Upper lobe of left lung (tissue), 6 donors: ENCODE data around the gene GRB14. TPM values are rescaled to one million over a fixed set of nuclear protein-coding genes. Genes with fewer than 3 reads are reported as not detected.

Experiments used
- ATAC-seq, 2 donors: fragments of 200-7000 bp; cut with Tn5 transposase; one replicate each; pipeline ENCODE4 v1.9.1; 2022; ENCODE audit warnings: mild to moderate bottlenecking in 2 of 2, moderate library complexity in 2 of 2; ENCODE audit not compliant: low FRiP score in 2 of 2
- DNase-seq, 2 donors: peaks; one replicate each; pipeline ENCODE4 v3.0.0-alpha.2; 2019 to 2020
- H3K27ac ChIP-seq, 4 donors: fragments of 200-600 bp; sonication (generic); one replicate each; pipeline ENCODE4 v1.5.1; 2016 to 2019
- H3K27me3 ChIP-seq, 4 donors: fragments of 200-600 bp; sonication (generic); one replicate each; pipeline ENCODE4 v1.5.1; 2017 to 2019
- H3K36me3 ChIP-seq, 4 donors: fragments of 200-600 bp; sonication (generic); one replicate each; pipeline ENCODE4 v1.5.1; 2016 to 2019
- H3K4me1 ChIP-seq, 4 donors: fragments of 200-600 bp; sonication (generic); one replicate each; pipeline ENCODE4 v1.5.1; 2018 to 2019
- H3K4me3 ChIP-seq, 4 donors: fragments of 200-600 bp; sonication (generic); one replicate each; pipeline ENCODE4 v1.5.1; 2017 to 2019; ENCODE audit warnings: mild to moderate bottlenecking in 2 of 4, moderate library complexity in 1 of 4
- H3K9me3 ChIP-seq, 4 donors: fragments of 200-600 bp; sonication (generic); one replicate each; pipeline ENCODE4 v1.5.1; 2018 to 2019
- CTCF ChIP-seq, 6 experiments: fragments of 450-650 bp in 4 of 6; fragments of 200-600 bp in 2 of 6; sonication (generic) in 2 of 6; IDR thresholded peaks; one replicate each; pipeline ENCODE4 v1.5.1; 2016 to 2019; ENCODE audit warnings: antibody characterized with exemption in 6 of 6
- EP300 ChIP-seq, 4 donors: sonication (generic); formaldehyde crosslinking; IDR thresholded peaks; one replicate each; pipeline ENCODE4 v1.5.1; 2017; ENCODE audit warnings: antibody characterized with exemption in 4 of 4, control low read depth in 2 of 4
- POLR2A ChIP-seq, 4 donors: fragments of 450-650 bp; IDR thresholded peaks; one replicate each; pipeline ENCODE4 v1.5.1; 2016 to 2017; ENCODE audit warnings: antibody characterized with exemption in 4 of 4, mild to moderate bottlenecking in 2 of 4
- POLR2AphosphoS5 ChIP-seq, 2 donors: sonication (generic); formaldehyde crosslinking; IDR thresholded peaks; one replicate each; pipeline ENCODE4 v1.5.1; 2017; ENCODE audit warnings: antibody characterized with exemption in 2 of 2
- WGBS, 2 donors: methylation state at CpG; one replicate each; pipeline ENCODE4 v1.1.5; 2017 to 2018; 5-methylcytosine and 5-hydroxymethylcytosine counted together
- total RNA-seq, 6 donors: library from RNA; depleted of rRNA in 4 of 6; stranded (reverse); fragments of >200 nt in 4 of 6; gene quantifications; one replicate each; pipeline versions ENCODE4 v1.1.0 to v1.2.1, GENCODE V29; 2016 to 2021
- donor health status: DM: no; HTN: no; CAD: no; lungs with moderate emphysema.
- donor health status: DM: no; HTN: yes; CAD: no; lungs with severe emphysema.

GRB14 gene
- total RNA-seq, 6 donors from 2014 or later: 1.4 to 10.5 (median 3.0) TPM

- no peaks in the 10 kb centered on the region for H3K36me3 ChIP-seq
- no peaks in the 10 kb centered on the region for H3K9me3 ChIP-seq
- TF ChIP-seq CTCF (IDR thresholded peaks at IDR 0.05): no peak
- TF ChIP-seq POLR2A (IDR thresholded peaks at IDR 0.05): no peak
- no peak for TF ChIP-seq POLR2AphosphoS5 (IDR thresholded peaks at IDR 0.05)
- TF ChIP-seq EP300 (IDR thresholded peaks at IDR 0.05): no peak
- H3K27me3 ChIP-seq: no peaks in the 10 kb centered on the region
- DNase-seq: no peak
- H3K27ac ChIP-seq: no peak overlapping the region
- no peak for ATAC-seq
- 89 to 96% methylated on average over 2 of the region's 2 CpGs for WGBS, 2 donors
- H3K4me1 ChIP-seq: no peaks in the 10 kb centered on the region
- H3K4me3 ChIP-seq: no peak overlapping the region
Observed at GRCh38 chr2:164570475-164570874, 50.8 kb downstream of the GRB14 start.

- Histone ChIP-seq H3K27ac (no peak overlapping the region), H3K36me3 (no peaks in the 10 kb centered on the region), H3K9me3 (no peaks in the 10 kb centered on the region), H3K4me3 (no peak overlapping the region), H3K4me1 (no peaks in the 10 kb centered on the region), H3K27me3 (no peaks in the 10 kb centered on the region)
- no peak for TF ChIP-seq EP300 (IDR thresholded peaks at IDR 0.05)
- no peak for TF ChIP-seq POLR2AphosphoS5 (IDR thresholded peaks at IDR 0.05)
- no peak for TF ChIP-seq CTCF (IDR thresholded peaks at IDR 0.05)
- TF ChIP-seq POLR2A (IDR thresholded peaks at IDR 0.05): no peak
- DNase-seq (no peak), ATAC-seq (no peak)
- WGBS, 2 donors: 88 to 93% methylated on average over 4 of the region's 4 CpGs
Observed at GRCh38 chr2:164569378-164569777, 51.9 kb downstream of the GRB14 start.

GRCh38 chr2:164568317-164568716, 53.0 kb downstream of the GRB14 start:
- H3K4me3 ChIP-seq: no peak overlapping the region

GRCh38 chr2:164567335-164567989, 53.8 kb downstream of the GRB14 start:
- Histone ChIP-seq H3K4me3 (no peak overlapping the region), H3K9me3 (no peaks in the 10 kb centered on the region), H3K27ac (no peak overlapping the region), H3K27me3 (no peaks in the 10 kb centered on the region), H3K36me3 (no peaks in the 10 kb centered on the region), H3K4me1 (no peaks in the 10 kb centered on the region)
- WGBS, 2 donors: 62 to 68% methylated on average over 3 of the region's 3 CpGs
- DNase-seq: no peak
- ATAC-seq: no peak
- TF ChIP-seq CTCF (IDR thresholded peaks at IDR 0.05) (no peak), POLR2AphosphoS5 (IDR thresholded peaks at IDR 0.05) (no peak), POLR2A (IDR thresholded peaks at IDR 0.05) (no peak), EP300 (IDR thresholded peaks at IDR 0.05) (no peak)

More at GRCh38 chr2:164568317-164568716, 53.0 kb downstream of the GRB14 start:
- H3K27me3 ChIP-seq: no peaks in the 10 kb centered on the region
- H3K9me3 ChIP-seq: no peaks in the 10 kb centered on the region
- no peaks in the 10 kb centered on the region for H3K4me1 ChIP-seq
- WGBS, 2 donors: 68 to 86% methylated on average over 5 of the region's 5 CpGs
- H3K27ac ChIP-seq: no peak overlapping the region
- H3K36me3 ChIP-seq: no peaks in the 10 kb centered on the region
- ATAC-seq (no peak), DNase-seq (no peak)
- no peak for TF ChIP-seq EP300 (IDR thresholded peaks at IDR 0.05)
- TF ChIP-seq POLR2AphosphoS5 (IDR thresholded peaks at IDR 0.05): no peak
- no peak for TF ChIP-seq POLR2A (IDR thresholded peaks at IDR 0.05)
- TF ChIP-seq CTCF (IDR thresholded peaks at IDR 0.05): no peak

- Histone ChIP-seq H3K4me3 (no peak overlapping the region), H3K9me3 (no peaks in the 10 kb centered on the region), H3K27ac (no peak overlapping the region), H3K4me1 (peaks cover 0 to 5% (median 0%) of the 10 kb centered on the region in 4 donors), H3K27me3 (no peaks in the 10 kb centered on the region), H3K36me3 (no peaks in the 10 kb centered on the region)
- 68 to 74% methylated on average over 4 of the region's 4 CpGs for WGBS, 2 donors
- no peak for DNase-seq
- no peak for ATAC-seq
- TF ChIP-seq CTCF (IDR thresholded peaks at IDR 0.05): no peak
- TF ChIP-seq EP300 (IDR thresholded peaks at IDR 0.05): no peak
- no peak for TF ChIP-seq POLR2AphosphoS5 (IDR thresholded peaks at IDR 0.05)
- no peak for TF ChIP-seq POLR2A (IDR thresholded peaks at IDR 0.05)
Observed at GRCh38 chr2:164565359-164565758, 55.9 kb downstream of the GRB14 start.
